MM.1S (cell line): Measurements from ENCODE around the gene TMEM218.

Source experiments
- DNase-seq: peaks from one replicate; pipeline ENCODE4 v3.0.0-alpha.2; 2015
- H2AFZ ChIP-seq: fragments of 300-600 bp; sonication (generic); 2 replicates; pipeline ENCODE4 v1.6.0; 2016; ENCODE audit warnings: antibody characterized with exemption, low read length
- H3F3A ChIP-seq: fragments of 300-600 bp; sonication (generic); 2 replicates; pipeline ENCODE4 v1.6.1; 2016; ENCODE audit warnings: mild to moderate bottlenecking, antibody characterized with exemption, low read length, moderate library complexity, mixed read lengths; ENCODE audit not compliant: insufficient read depth
- H3K27ac ChIP-seq: fragments of 300-600 bp; sonication (generic); 2 replicates; pipeline ENCODE4 v1.5.1; 2016; ENCODE audit warnings: mild to moderate bottlenecking, low read length
- H3K27me3 ChIP-seq: fragments of 300-600 bp; sonication (generic); replicated peaks from 2 replicates; pipeline ENCODE4 v1.6.0; 2016; ENCODE audit warnings: low read length; ENCODE audit not compliant: insufficient read depth
- H3K36me3 ChIP-seq: fragments of 300-600 bp; sonication (generic); replicated peaks from 2 replicates; pipeline ENCODE4 v1.6.1; 2016; ENCODE audit warnings: mild to moderate bottlenecking, low read length, mixed read lengths; ENCODE audit not compliant: insufficient read depth
- H3K4me1 ChIP-seq: fragments of 300-600 bp; sonication (generic); 2 replicates; pipeline ENCODE4 v1.6.1; 2016; ENCODE audit warnings: low read length, mixed read lengths
- H3K4me2 ChIP-seq: fragments of 300-600 bp; sonication (generic); 2 replicates; pipeline ENCODE4 v1.6.0; 2016; ENCODE audit warnings: low read depth, low read length
- H3K4me3 ChIP-seq: fragments of 300-600 bp; sonication (generic); 2 replicates; pipeline ENCODE4 v1.5.1; 2016; ENCODE audit warnings: low read length, mixed read lengths
- H3K79me2 ChIP-seq: fragments of 300-600 bp; sonication (generic); 2 replicates; pipeline ENCODE4 v1.6.1; 2016; ENCODE audit warnings: mixed run types, low read length, mixed read lengths
- H3K9ac ChIP-seq: fragments of 300-600 bp; sonication (generic); 2 replicates; pipeline ENCODE4 v1.6.1; 2016; ENCODE audit warnings: low read length, mixed read lengths
- H3K9me2 ChIP-seq: fragments of 300-600 bp; sonication (generic); replicated peaks from 2 replicates; pipeline ENCODE4 v1.6.1; 2016; ENCODE audit warnings: mild to moderate bottlenecking, low read length, mixed read lengths; ENCODE audit not compliant: insufficient read depth
- H3K9me3 ChIP-seq: fragments of 300-600 bp; sonication (generic); replicated peaks from 2 replicates; pipeline ENCODE4 v1.6.1; 2016; ENCODE audit warnings: mild to moderate bottlenecking, low read length, mixed read lengths; ENCODE audit not compliant: insufficient read depth
- H4K20me1 ChIP-seq: fragments of 300-600 bp; sonication (generic); 2 replicates; pipeline ENCODE4 v1.6.1; 2016; ENCODE audit warnings: mild to moderate bottlenecking, low read length, moderate library complexity, mixed read lengths; ENCODE audit not compliant: insufficient read depth
- EZH2 ChIP-seq: fragments of 300-600 bp; sonication (generic); optimal IDR thresholded peaks from 2 replicates; pipeline ENCODE3; 2017; ENCODE audit warnings: low read depth, mild to moderate bottlenecking, antibody characterized with exemption, low read length, mixed read lengths
- EZH2phosphoT487 ChIP-seq: fragments of 300-600 bp; sonication (generic); IDR thresholded peaks from 2 replicates; pipeline ENCODE4 v1.6.1; 2018; ENCODE audit warnings: antibody characterized with exemption, low read length
- TF ChIP-seq, protein P1 (sequence below): fragments of 300-600 bp; sonication (generic); IDR thresholded peaks from 2 replicates; pipeline ENCODE4 v1.5.1; 2016; ENCODE audit warnings: antibody characterized with exemption, low read length, mixed read lengths

Gene TMEM218

DNA sequence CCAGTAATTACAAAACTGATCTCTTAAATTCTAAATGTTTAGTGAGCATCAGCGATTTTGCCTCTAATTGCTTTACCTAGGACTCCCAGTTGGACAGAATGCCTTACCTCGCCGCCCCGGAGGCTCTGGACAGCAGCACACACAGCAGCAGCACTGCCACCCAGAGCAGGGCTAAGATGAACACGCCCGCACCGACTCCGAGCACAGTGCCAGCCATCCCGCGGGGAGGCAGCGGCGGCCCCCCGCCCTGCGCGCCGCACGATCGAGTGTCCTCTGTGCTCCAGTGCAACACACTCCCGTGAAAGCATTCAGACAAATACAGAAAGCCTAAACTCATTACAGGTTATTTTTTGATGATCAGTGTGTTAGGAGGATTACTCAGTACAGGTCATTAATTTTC, 9.4 kb downstream of the TMEM218 start:
- no peak for TF ChIP-seq EZH2phosphoT487
- TF ChIP-seq, protein P1, sequence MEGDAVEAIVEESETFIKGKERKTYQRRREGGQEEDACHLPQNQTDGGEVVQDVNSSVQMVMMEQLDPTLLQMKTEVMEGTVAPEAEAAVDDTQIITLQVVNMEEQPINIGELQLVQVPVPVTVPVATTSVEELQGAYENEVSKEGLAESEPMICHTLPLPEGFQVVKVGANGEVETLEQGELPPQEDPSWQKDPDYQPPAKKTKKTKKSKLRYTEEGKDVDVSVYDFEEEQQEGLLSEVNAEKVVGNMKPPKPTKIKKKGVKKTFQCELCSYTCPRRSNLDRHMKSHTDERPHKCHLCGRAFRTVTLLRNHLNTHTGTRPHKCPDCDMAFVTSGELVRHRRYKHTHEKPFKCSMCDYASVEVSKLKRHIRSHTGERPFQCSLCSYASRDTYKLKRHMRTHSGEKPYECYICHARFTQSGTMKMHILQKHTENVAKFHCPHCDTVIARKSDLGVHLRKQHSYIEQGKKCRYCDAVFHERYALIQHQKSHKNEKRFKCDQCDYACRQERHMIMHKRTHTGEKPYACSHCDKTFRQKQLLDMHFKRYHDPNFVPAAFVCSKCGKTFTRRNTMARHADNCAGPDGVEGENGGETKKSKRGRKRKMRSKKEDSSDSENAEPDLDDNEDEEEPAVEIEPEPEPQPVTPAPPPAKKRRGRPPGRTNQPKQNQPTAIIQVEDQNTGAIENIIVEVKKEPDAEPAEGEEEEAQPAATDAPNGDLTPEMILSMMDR, result no peak
- TF ChIP-seq EZH2, result no peak
- Histone ChIP-seq H3K36me3 (no peaks in the 10 kb centered on the region), H3K79me2 (peaks cover 21% of the 10 kb centered on the region), H3K27me3 (no peaks in the 10 kb centered on the region), H3K9me2 (no peaks in the 10 kb centered on the region), H3K9me3 (no peaks in the 10 kb centered on the region), H3K4me3 (no peak overlapping the region), H3K4me1 (peaks cover 20% of the 10 kb centered on the region), H3F3A (peaks cover 5% of the 10 kb centered on the region; the same call in 1 of the 2 replicates), H2AFZ (no peak overlapping the region), H3K4me2 (no peak overlapping the region), H4K20me1 (no peaks in the 10 kb centered on the region), H3K27ac (no peak overlapping the region), H3K9ac (no peak overlapping the region)
- DNase-seq, result no peak

DNA sequence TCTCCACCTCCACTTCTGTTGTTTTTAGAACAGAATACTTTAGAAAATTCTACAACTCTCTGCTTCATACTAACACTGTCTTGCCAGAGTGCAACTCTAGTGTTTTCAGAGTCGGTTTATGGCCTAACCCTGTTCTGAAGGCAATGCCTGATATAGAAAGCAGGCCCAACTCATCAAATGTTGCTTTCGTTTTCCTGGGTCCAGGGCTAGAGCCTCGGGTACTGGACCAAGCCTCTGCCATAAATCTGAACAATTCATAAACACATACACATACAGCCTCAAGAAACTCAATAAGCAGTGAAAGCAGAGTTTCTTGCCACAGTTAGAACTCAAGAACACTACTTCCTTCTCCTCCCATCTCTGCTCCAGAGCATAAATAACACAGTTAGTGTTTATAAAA, 9.8 kb downstream of the TMEM218 start:
- no peaks in the 10 kb centered on the region for H3K27me3 ChIP-seq
- H3K27ac ChIP-seq, result no peak overlapping the region
- peaks cover 21% of the 10 kb centered on the region for H3K79me2 ChIP-seq
- no peaks in the 10 kb centered on the region for H3K36me3 ChIP-seq
- no peak for TF ChIP-seq EZH2phosphoT487
- TF ChIP-seq, protein P1, result no peak
- TF ChIP-seq EZH2, result no peak
- no peak for DNase-seq
- no peaks in the 10 kb centered on the region for H3K9me2 ChIP-seq
- peaks cover 16% of the 10 kb centered on the region for H3K4me1 ChIP-seq
- no peak overlapping the region for H3K4me3 ChIP-seq
- no peaks in the 10 kb centered on the region for H3K9me3 ChIP-seq
- no peak overlapping the region for H3K4me2 ChIP-seq
- H2AFZ ChIP-seq, result no peak overlapping the region
- H4K20me1 ChIP-seq, result no peaks in the 10 kb centered on the region
- peaks cover 5% of the 10 kb centered on the region; the same call in 1 of the 2 replicates for H3F3A ChIP-seq
- H3K9ac ChIP-seq, result no peak overlapping the region

DNA sequence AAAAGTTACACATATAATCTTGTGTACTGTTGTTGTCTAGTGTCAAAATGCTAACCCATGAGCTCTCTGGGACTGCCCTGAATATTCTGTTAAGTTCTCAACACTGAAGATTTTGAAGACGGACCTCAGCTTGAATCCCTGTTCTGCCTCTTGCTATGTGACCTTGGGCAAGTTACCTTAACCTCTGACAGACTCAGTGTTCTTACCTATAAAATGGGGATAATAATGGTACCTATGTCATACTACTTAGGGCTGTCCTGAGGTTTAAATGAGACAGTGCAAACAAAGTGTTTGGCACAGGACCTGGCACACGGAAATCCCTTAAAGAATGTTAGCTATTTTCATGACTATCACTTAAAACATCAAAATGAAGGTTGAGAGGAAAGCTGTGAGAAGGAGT, 11.3 kb downstream of the TMEM218 start:
- TF ChIP-seq, protein P1, result no peak
- TF ChIP-seq EZH2, result no peak
- TF ChIP-seq EZH2phosphoT487, result no peak
- DNase-seq, result no peak
- no peak overlapping the region for H2AFZ ChIP-seq
- H3K4me2 ChIP-seq, result no peak overlapping the region
- H3K27me3 ChIP-seq, result no peaks in the 10 kb centered on the region
- H3K4me1 ChIP-seq, result peaks cover 1% of the 10 kb centered on the region; the same call in 1 of the 2 replicates
- H3F3A ChIP-seq, result no peaks in the 10 kb centered on the region
- H3K9ac ChIP-seq, result no peak overlapping the region
- no peaks in the 10 kb centered on the region for H3K36me3 ChIP-seq
- no peak overlapping the region for H3K4me3 ChIP-seq
- H3K9me3 ChIP-seq, result no peaks in the 10 kb centered on the region
- H4K20me1 ChIP-seq, result no peaks in the 10 kb centered on the region
- no peak overlapping the region for H3K27ac ChIP-seq
- H3K79me2 ChIP-seq, result peaks cover 14% of the 10 kb centered on the region
- H3K9me2 ChIP-seq, result no peaks in the 10 kb centered on the region
